Neural cell (in vitro differentiated cells): ENCODE data around the gene ZNF775. TPM values are rescaled to one million over a fixed set of nuclear protein-coding genes. Genes with fewer than 3 reads are reported as not detected.

Experiments
- H2AFZ ChIP-seq: fragments of 200-600, 300-800 bp; sonication (generic), shearing (Covaris generic); 2 replicates; pipeline ENCODE4 v1.6.0; 2014; ENCODE audit warnings: low read depth, mild to moderate bottlenecking, antibody characterized with exemption, low read length, moderate library complexity
- H3F3A ChIP-seq: fragments of 200-600 bp; shearing (Covaris generic); 2 replicates; pipeline ENCODE4 v1.6.1; 2016; ENCODE audit warnings: mild to moderate bottlenecking, moderate library complexity, mixed read lengths, antibody characterized with exemption, low read length; ENCODE audit not compliant: insufficient read depth, poor library complexity, severe bottlenecking
- H3K27ac ChIP-seq: fragments of 200-600, 300-800 bp; sonication (generic), shearing (Covaris generic); 2 replicates; pipeline ENCODE4 v1.5.1; 2014; ENCODE audit warnings: mild to moderate bottlenecking, low read length, moderate library complexity
- H3K27me3 ChIP-seq: fragments of 300-800, 200-600 bp; sonication (generic), shearing (Covaris generic); 2 replicates; pipeline ENCODE4 v1.6.0; 2014; ENCODE audit warnings: mild to moderate bottlenecking, low read depth, low read length, moderate library complexity; ENCODE audit not compliant: insufficient read depth
- H3K36me3 ChIP-seq: fragments of 300-800, 200-600 bp; sonication (generic), shearing (Covaris generic); 2 replicates; pipeline ENCODE4 v1.5.1; 2014; ENCODE audit warnings: mild to moderate bottlenecking, antibody characterized with exemption, low read length, moderate library complexity; ENCODE audit not compliant: insufficient read depth
- H3K4me2 ChIP-seq: fragments of 300-800, 200-600 bp; sonication (generic), shearing (Covaris generic); 2 replicates; pipeline ENCODE4 v1.6.0; 2014; ENCODE audit warnings: mild to moderate bottlenecking, low read length
- H3K4me3 ChIP-seq: fragments of 300-800, 200-600 bp; sonication (generic), shearing (Covaris generic); 2 replicates; pipeline ENCODE4 v1.5.1; 2014; ENCODE audit warnings: mild to moderate bottlenecking, low read length, moderate library complexity
- H3K79me2 ChIP-seq: fragments of 200-600 bp; shearing (Covaris generic); replicated peaks from 2 replicates; pipeline ENCODE4 v1.6.0; 2014; ENCODE audit warnings: mild to moderate bottlenecking, low read length, moderate library complexity; ENCODE audit not compliant: insufficient read depth
- H3K9ac ChIP-seq: fragments of 300-800, 200-600 bp; sonication (generic), shearing (Covaris generic); 2 replicates; pipeline ENCODE4 v1.6.1; 2016; ENCODE audit warnings: mild to moderate bottlenecking, low read length, mixed read lengths
- H3K9me2 ChIP-seq: fragments of 200-600 bp; shearing (Covaris generic); 2 replicates; pipeline ENCODE4 v1.6.1; 2016; ENCODE audit warnings: mild to moderate bottlenecking, low read length, mixed read lengths; ENCODE audit not compliant: insufficient read depth
- H3K9me3 ChIP-seq: fragments of 200-600, 300-800 bp; sonication (generic), shearing (Covaris generic); 2 replicates; pipeline ENCODE4 v1.6.1; 2016; ENCODE audit warnings: mild to moderate bottlenecking, mixed run types, low read length, moderate library complexity, mixed read lengths
- H4K20me1 ChIP-seq: fragments of 200-600 bp; shearing (Covaris generic); 2 replicates; pipeline ENCODE4 v1.6.1; 2016; ENCODE audit warnings: mild to moderate bottlenecking, mixed run types; ENCODE audit not compliant: insufficient read depth
- CTCF ChIP-seq: fragments of 450-650 bp; IDR thresholded peaks from 2 replicates; pipeline ENCODE4 v1.5.1; 2014; ENCODE audit warnings: antibody characterized with exemption, mild to moderate bottlenecking, moderate library complexity; ENCODE audit not compliant: poor library complexity, severe bottlenecking
- EP300 ChIP-seq: fragments of 450-650 bp; conservative IDR thresholded peaks from 2 replicates; pipeline ENCODE4 v1.6.1; 2014; ENCODE audit warnings: antibody characterized with exemption, mild to moderate bottlenecking, moderate library complexity; ENCODE audit not compliant: poor library complexity, severe bottlenecking
- EZH2 ChIP-seq: fragments of 200-600, 300-800 bp; shearing (Covaris generic), sonication (generic); IDR thresholded peaks from 2 replicates; pipeline ENCODE4 v1.6.1; 2014; ENCODE audit warnings: antibody characterized with exemption, low read length, borderline replicate concordance, mild to moderate bottlenecking; ENCODE audit not compliant: insufficient read depth, poor library complexity, severe bottlenecking
- MXI1 ChIP-seq: fragments of 450-650 bp; conservative IDR thresholded peaks from 2 replicates; pipeline ENCODE4 v1.6.1; 2014; ENCODE audit warnings: antibody characterized with exemption, mild to moderate bottlenecking; ENCODE audit not compliant: poor library complexity, severe bottlenecking
- POLR2AphosphoS5 ChIP-seq: IDR thresholded peaks from 2 replicates; pipeline ENCODE4 v1.6.1; 2012
- RAD21 ChIP-seq: fragments of 450-650 bp; conservative IDR thresholded peaks from 2 replicates; pipeline ENCODE4 v1.6.1; 2014; ENCODE audit warnings: antibody characterized with exemption, mild to moderate bottlenecking, moderate library complexity
- SMC3 ChIP-seq: fragments of 450-650 bp; conservative IDR thresholded peaks from 2 replicates; pipeline ENCODE4 v1.6.1; 2014; ENCODE audit warnings: antibody characterized with exemption, mild to moderate bottlenecking, moderate library complexity; ENCODE audit not compliant: poor library complexity
- TAF1 ChIP-seq: IDR thresholded peaks from 2 replicates; pipeline ENCODE4 v1.6.1; 2012; ENCODE audit warnings: low read depth
- polyA plus RNA-seq: library from polyadenylated mRNA; depleted of rRNA; stranded (reverse); fragments of >200 nt; gene quantifications from 2 replicates; pipeline ENCODE4 v1.2.3, GENCODE V29; 2014
- TF ChIP-seq, protein P1 (sequence below): IDR thresholded peaks from 2 replicates; pipeline ENCODE4 v1.6.1; 2012; ENCODE audit warnings: borderline replicate concordance

Gene ZNF775
- polyA plus RNA-seq, 1 donor from 2014 or later, result 16.8 TPM

DNA sequence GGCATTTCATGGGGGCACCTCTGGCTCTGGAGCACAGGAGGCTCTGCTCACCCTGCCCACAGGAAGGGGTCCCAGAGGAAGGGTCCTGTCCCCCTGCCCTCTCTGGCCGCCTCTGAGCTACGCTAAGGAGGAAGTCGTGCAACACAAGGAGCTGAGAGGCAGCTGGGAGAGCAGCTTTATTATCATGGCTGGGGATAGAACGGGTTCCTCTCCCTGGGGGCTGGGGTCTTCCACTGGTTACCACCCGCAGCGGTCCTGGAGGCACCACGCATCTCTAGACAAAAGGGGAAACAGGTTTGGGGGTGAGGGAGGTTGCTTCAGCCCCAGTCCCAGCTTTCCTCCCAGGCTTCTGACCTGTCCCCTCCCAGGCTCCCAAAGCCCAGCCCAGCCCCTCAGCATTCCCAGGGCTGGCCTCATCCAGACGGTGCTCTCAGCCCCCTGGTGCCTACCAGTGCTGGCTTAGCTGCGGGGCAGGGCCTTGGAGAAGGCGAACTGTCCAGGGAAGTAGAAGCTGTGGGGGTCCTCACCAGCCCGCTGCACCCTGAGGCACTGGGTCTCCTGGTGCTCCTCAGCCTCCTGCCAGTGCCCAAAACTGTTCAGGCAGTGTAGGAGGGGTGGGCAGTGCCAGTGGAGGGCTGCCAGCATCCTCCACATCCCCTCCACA is 40.8 kb upstream of the ZNF775 start:
- Histone ChIP-seq H3F3A (no peaks in the 10 kb centered on the region), H4K20me1 (no peaks in the 10 kb centered on the region), H3K9me3 (no peaks in the 10 kb centered on the region), H3K79me2 (no peaks in the 10 kb centered on the region), H3K4me3 (no peak overlapping the region), H3K4me2 (no peak overlapping the region), H3K27me3 (peaks cover 39% of the 10 kb centered on the region), H3K9me2 (no peaks in the 10 kb centered on the region), H3K27ac (no peak overlapping the region), H3K36me3 (no peaks in the 10 kb centered on the region), H2AFZ (no peak overlapping the region), H3K9ac (no peak overlapping the region)
- TF ChIP-seq CTCF, result no peak
- TF ChIP-seq TAF1, result no peak
- no peak for TF ChIP-seq EP300
- TF ChIP-seq SMC3, result no peak
- no peak for TF ChIP-seq EZH2
- TF ChIP-seq RAD21, result no peak

DNA sequence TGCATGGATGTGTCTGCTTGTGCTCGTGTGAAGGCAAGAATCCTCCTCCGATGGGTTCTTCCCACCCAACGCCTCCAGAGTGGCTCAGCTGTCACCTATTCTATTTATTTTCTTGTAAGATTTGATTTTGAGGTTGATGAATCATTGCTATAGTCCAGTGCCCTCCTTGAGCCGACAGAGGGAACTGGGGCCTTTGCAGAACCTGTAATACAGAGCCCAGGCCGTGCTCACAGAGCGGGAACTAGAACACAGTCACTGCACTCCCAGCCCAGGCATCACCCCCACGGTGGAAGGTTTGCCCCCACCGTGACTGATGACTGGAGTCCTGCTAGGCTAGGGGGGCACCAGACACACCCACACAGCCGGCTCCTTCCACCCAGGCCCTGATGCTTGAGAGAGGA is 39.7 kb upstream of the ZNF775 start:
- TF ChIP-seq TAF1, result no peak
- TF ChIP-seq SMC3, result no peak
- TF ChIP-seq, protein P1, sequence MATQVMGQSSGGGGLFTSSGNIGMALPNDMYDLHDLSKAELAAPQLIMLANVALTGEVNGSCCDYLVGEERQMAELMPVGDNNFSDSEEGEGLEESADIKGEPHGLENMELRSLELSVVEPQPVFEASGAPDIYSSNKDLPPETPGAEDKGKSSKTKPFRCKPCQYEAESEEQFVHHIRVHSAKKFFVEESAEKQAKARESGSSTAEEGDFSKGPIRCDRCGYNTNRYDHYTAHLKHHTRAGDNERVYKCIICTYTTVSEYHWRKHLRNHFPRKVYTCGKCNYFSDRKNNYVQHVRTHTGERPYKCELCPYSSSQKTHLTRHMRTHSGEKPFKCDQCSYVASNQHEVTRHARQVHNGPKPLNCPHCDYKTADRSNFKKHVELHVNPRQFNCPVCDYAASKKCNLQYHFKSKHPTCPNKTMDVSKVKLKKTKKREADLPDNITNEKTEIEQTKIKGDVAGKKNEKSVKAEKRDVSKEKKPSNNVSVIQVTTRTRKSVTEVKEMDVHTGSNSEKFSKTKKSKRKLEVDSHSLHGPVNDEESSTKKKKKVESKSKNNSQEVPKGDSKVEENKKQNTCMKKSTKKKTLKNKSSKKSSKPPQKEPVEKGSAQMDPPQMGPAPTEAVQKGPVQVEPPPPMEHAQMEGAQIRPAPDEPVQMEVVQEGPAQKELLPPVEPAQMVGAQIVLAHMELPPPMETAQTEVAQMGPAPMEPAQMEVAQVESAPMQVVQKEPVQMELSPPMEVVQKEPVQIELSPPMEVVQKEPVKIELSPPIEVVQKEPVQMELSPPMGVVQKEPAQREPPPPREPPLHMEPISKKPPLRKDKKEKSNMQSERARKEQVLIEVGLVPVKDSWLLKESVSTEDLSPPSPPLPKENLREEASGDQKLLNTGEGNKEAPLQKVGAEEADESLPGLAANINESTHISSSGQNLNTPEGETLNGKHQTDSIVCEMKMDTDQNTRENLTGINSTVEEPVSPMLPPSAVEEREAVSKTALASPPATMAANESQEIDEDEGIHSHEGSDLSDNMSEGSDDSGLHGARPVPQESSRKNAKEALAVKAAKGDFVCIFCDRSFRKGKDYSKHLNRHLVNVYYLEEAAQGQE, result no peak
- no peak for TF ChIP-seq RAD21
- TF ChIP-seq EP300, result no peak
- no peak for TF ChIP-seq POLR2AphosphoS5
- TF ChIP-seq CTCF, result no peak
- TF ChIP-seq EZH2, result no peak
- TF ChIP-seq MXI1, result no peak
- Histone ChIP-seq H3F3A (no peaks in the 10 kb centered on the region), H3K27me3 (peaks cover 39% of the 10 kb centered on the region), H3K4me2 (no peak overlapping the region), H3K9me3 (no peaks in the 10 kb centered on the region), H3K27ac (no peak overlapping the region), H3K9me2 (no peaks in the 10 kb centered on the region), H3K79me2 (no peaks in the 10 kb centered on the region), H3K9ac (no peak overlapping the region), H4K20me1 (no peaks in the 10 kb centered on the region), H2AFZ (no peak overlapping the region), H3K36me3 (no peaks in the 10 kb centered on the region), H3K4me3 (no peak overlapping the region)
